OCI-LY3 (cell line): ENCODE data around the gene SNCA.

Experiments
- H2AFZ ChIP-seq: fragments of 200-600, 300-600 bp; shearing (Covaris generic); 2 replicates; pipeline ENCODE4 v1.6.0; 2014; ENCODE audit warnings: antibody characterized with exemption, low read depth, low read length
- H3K27ac ChIP-seq: fragments of 200-600, 300-600 bp; sonication (generic); 2 replicates; pipeline ENCODE4 v1.5.1; 2014; ENCODE audit warnings: mild to moderate bottlenecking, low read length, moderate library complexity, mixed read lengths
- H3K27me3 ChIP-seq: fragments of 200-600, 300-600 bp; sonication (generic); 2 replicates; pipeline ENCODE4 v1.6.1; 2014; ENCODE audit warnings: low read depth, low read length, mixed read lengths
- H3K36me3 ChIP-seq: fragments of 200-600, 300-600 bp; sonication (generic); replicated peaks from 2 replicates; pipeline ENCODE3; 2014; ENCODE audit warnings: low read depth, low read length, mixed read lengths
- H3K4me1 ChIP-seq: fragments of 300-600, 200-600 bp; sonication (generic); 2 replicates; pipeline ENCODE4 v1.6.1; 2014; ENCODE audit warnings: low read length, mixed read lengths
- H3K4me2 ChIP-seq: fragments of 200-600, 300-600 bp; sonication (generic); 2 replicates; pipeline ENCODE4 v1.6.1; 2014; ENCODE audit warnings: low read length, mixed read lengths
- H3K4me3 ChIP-seq: fragments of 300-600, 200-600 bp; sonication (generic); 2 replicates; pipeline ENCODE4 v1.5.1; 2014; ENCODE audit warnings: antibody characterized with exemption, mild to moderate bottlenecking, low read length, moderate library complexity
- H3K79me2 ChIP-seq: fragments of 300-600, 200-600 bp; shearing (Covaris generic); 2 replicates; pipeline ENCODE4 v1.6.1; 2014; ENCODE audit warnings: mild to moderate bottlenecking, low read length, mixed read lengths
- H3K9ac ChIP-seq: fragments of 300-600, 200-600 bp; shearing (Covaris generic); 2 replicates; pipeline ENCODE4 v1.6.0; 2014; ENCODE audit warnings: mild to moderate bottlenecking, low read length, moderate library complexity
- H3K9me3 ChIP-seq: fragments of 200-600, 300-600 bp; shearing (Covaris generic); 2 replicates; pipeline ENCODE4 v1.6.1; 2014; ENCODE audit warnings: low read length, mixed read lengths; ENCODE audit not compliant: insufficient read depth
- H4K20me1 ChIP-seq: fragments of 200-600, 300-600 bp; sonication (generic); 2 replicates; pipeline ENCODE4 v1.6.1; 2016; ENCODE audit warnings: low read length, mixed read lengths; ENCODE audit not compliant: insufficient read depth
- EZH2phosphoT487 ChIP-seq: fragments of 200-600 bp; shearing (Covaris generic); IDR thresholded peaks from 2 replicates; pipeline ENCODE4 v1.6.1; 2018; ENCODE audit warnings: antibody characterized with exemption, mixed run types, low read depth
- TF ChIP-seq, protein P1 (sequence below): fragments of 200-600, 300-600 bp; sonication (generic); IDR thresholded peaks from 2 replicates; pipeline ENCODE4 v1.5.1; 2014; ENCODE audit warnings: antibody characterized with exemption, low read length, low read depth

Gene SNCA

DNA sequence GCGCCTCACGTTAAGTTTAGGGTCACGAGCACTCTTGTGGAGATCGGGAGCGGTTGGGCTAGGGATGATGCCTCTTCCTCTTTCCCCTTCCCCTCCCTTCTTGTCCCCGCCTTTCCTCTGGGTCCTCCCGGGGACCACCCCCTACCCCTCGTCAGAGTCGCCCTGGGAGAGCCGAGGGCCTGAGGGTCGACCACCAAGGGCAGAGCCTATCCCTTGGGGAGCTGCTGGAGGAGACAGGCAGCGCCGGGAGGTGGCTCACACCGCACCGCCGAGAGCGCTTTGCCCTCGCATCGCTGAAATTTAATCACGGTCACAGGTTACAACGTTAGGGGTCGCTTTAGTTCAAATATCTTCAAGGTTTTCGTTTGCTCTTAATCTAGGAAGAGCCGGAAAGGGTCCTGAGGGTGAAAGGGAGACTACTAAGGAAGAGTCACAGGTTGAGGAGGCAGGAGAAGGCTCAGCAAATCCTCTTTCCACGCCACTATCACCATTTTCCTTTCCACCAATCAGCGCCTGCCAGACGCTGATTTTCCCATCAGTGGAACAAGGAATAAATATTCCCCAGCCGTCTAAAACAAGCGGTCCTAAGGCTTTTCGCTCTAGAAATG is 528 bp upstream of the SNCA start:
- Histone ChIP-seq H3K4me2 (no peak overlapping the region), H3K27ac (no peak overlapping the region), H3K4me1 (no peaks in the 10 kb centered on the region), H3K27me3 (no peaks in the 10 kb centered on the region), H3K4me3 (no peak overlapping the region), H4K20me1 (no peaks in the 10 kb centered on the region), H3K9ac (no peak overlapping the region), H2AFZ (no peak overlapping the region), H3K79me2 (no peaks in the 10 kb centered on the region), H3K9me3 (no peaks in the 10 kb centered on the region), H3K36me3 (no peaks in the 10 kb centered on the region)
- no peak for TF ChIP-seq EZH2phosphoT487
- TF ChIP-seq, protein P1, sequence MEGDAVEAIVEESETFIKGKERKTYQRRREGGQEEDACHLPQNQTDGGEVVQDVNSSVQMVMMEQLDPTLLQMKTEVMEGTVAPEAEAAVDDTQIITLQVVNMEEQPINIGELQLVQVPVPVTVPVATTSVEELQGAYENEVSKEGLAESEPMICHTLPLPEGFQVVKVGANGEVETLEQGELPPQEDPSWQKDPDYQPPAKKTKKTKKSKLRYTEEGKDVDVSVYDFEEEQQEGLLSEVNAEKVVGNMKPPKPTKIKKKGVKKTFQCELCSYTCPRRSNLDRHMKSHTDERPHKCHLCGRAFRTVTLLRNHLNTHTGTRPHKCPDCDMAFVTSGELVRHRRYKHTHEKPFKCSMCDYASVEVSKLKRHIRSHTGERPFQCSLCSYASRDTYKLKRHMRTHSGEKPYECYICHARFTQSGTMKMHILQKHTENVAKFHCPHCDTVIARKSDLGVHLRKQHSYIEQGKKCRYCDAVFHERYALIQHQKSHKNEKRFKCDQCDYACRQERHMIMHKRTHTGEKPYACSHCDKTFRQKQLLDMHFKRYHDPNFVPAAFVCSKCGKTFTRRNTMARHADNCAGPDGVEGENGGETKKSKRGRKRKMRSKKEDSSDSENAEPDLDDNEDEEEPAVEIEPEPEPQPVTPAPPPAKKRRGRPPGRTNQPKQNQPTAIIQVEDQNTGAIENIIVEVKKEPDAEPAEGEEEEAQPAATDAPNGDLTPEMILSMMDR: no peak

GRCh38 chr4:89836031-89836745 is 773 bp downstream of the SNCA start:
- no peaks in the 10 kb centered on the region for H4K20me1 ChIP-seq
- H2AFZ ChIP-seq: no peak overlapping the region
- H3K27ac ChIP-seq: no peak overlapping the region
- no peaks in the 10 kb centered on the region for H3K27me3 ChIP-seq
- H3K4me1 ChIP-seq: no peaks in the 10 kb centered on the region
- H3K4me3 ChIP-seq: no peak overlapping the region
- H3K9me3 ChIP-seq: no peaks in the 10 kb centered on the region
- H3K36me3 ChIP-seq: no peaks in the 10 kb centered on the region
- H3K9ac ChIP-seq: no peak overlapping the region
- H3K4me2 ChIP-seq: no peak overlapping the region
- no peak for TF ChIP-seq EZH2phosphoT487
- TF ChIP-seq, protein P1: no peak
- no peaks in the 10 kb centered on the region for H3K79me2 ChIP-seq

GRCh38 chr4:89835413-89835812 is 1.5 kb downstream of the SNCA start:
- TF ChIP-seq, protein P1: no peak
- no peak for TF ChIP-seq EZH2phosphoT487
- H3K36me3 ChIP-seq: no peaks in the 10 kb centered on the region
- no peak overlapping the region for H3K4me2 ChIP-seq
- H3K79me2 ChIP-seq: no peaks in the 10 kb centered on the region
- no peak overlapping the region for H3K9ac ChIP-seq
- H3K4me3 ChIP-seq: no peak overlapping the region
- no peaks in the 10 kb centered on the region for H3K27me3 ChIP-seq
- no peaks in the 10 kb centered on the region for H3K4me1 ChIP-seq
- H3K27ac ChIP-seq: no peak overlapping the region
- H4K20me1 ChIP-seq: no peaks in the 10 kb centered on the region
- no peak overlapping the region for H2AFZ ChIP-seq
- no peaks in the 10 kb centered on the region for H3K9me3 ChIP-seq

DNA sequence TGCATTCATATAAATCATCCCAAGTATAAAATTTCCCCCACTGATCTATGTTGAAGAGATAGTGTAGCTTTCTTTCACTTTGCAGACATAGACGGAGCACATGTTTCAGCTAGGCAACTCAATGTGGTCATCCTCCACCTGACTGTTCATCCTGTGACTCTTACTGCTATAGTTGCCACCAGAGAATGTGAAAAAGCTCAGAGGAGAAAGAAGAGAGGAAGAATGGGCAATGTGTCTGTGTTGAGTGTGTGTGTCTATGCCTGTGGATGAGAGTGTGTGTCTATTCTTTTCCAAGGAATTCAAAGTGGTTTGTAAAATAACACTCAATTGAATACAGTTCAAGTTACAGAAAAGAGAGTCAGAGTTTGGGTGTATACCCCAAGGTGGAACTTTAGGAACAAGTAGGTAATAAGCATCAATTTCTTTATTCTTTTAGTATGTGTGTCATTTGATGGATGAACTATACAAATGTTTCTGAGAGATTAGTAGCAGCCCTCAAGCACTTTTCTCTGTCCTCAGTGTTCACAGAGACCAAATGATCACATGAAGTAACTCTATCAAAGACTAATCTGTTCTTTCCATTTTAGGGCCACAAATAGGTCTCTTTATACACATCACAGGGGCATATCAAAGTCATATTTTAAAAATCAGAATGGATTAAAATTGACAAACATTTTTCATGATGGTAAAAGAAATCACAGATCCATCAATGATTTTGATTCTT is 2.3 kb downstream of the SNCA start:
- no peaks in the 10 kb centered on the region for H3K27me3 ChIP-seq
- no peak overlapping the region for H3K4me2 ChIP-seq
- peaks cover 3% of the 10 kb centered on the region for H3K4me1 ChIP-seq
- no peak overlapping the region for H2AFZ ChIP-seq
- no peaks in the 10 kb centered on the region for H4K20me1 ChIP-seq
- no peak overlapping the region for H3K4me3 ChIP-seq
- no peak overlapping the region for H3K27ac ChIP-seq
- H3K36me3 ChIP-seq: no peaks in the 10 kb centered on the region
- no peak overlapping the region for H3K9ac ChIP-seq
- H3K9me3 ChIP-seq: no peaks in the 10 kb centered on the region
- TF ChIP-seq EZH2phosphoT487: no peak
- TF ChIP-seq, protein P1: no peak
- no peaks in the 10 kb centered on the region for H3K79me2 ChIP-seq
